HG03039 (cell line): ENCODE measurements around the gene NCAPG2.

ENCODE experiments used
- ATAC-seq: cut with Tn5 transposase; IDR thresholded peaks from one replicate; pipeline ENCODE4 v1.9.1; 2021; ENCODE audit warnings: mild to moderate bottlenecking, moderate library complexity; ENCODE audit not compliant: unreplicated experiment

NCAPG2 gene

GRCh38 chr7:158704524-158705233 is at the start of gene NCAPG2:
TSS of gene NCAPG2 (minus strand) at chr7:158704804. CDS start at chr7:158701899, 2,905 bp downstream.
- ATAC-seq = peak; percentile 97

DNA sequence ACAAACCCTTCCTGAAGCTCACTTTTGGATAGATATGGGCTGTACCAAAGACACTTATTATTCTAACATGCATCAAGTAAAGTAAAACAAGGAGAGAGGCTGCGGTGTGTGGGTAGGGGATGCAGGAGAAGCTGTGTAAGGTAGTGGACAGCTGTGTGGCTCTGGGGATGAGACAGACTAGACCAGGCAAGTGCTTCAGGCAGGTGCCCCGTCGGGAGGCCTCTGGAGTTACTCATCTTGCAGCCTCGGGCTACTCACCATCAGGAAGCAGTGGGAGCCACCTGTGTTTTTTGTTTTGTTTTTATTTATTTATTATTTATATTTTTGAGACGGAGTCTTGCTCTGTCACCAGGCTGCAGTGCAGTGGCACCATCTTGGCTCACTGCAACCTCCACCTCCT is 49.3 kb upstream of the NCAPG2 start:
- no peak for ATAC-seq

- ATAC-seq = no peak
Observed at GRCh38 chr7:158751751-158752150, 47.1 kb upstream of the NCAPG2 start.

GRCh38 chr7:158751199-158751598 is 46.6 kb upstream of the NCAPG2 start:
- ATAC-seq = no peak

DNA sequence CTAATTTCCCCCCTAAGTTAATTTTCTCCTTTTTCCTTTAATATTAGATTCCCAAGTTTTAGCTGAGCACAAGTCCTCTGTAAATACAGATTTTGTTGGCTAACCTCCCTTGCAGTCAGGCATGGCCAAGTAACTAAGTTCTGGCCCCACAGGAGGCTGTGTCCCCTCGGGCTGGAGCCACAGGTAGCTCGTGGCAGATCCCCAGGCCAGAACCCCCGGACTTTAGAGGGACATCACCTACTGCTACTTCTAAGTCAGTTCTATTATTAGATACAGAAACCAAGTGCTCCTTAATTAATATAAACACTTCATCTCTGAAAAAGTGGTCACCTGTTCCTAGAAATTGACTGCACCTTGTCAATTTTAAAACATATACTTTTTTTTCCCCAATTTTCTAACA is 46.1 kb upstream of the NCAPG2 start:
- no peak for ATAC-seq

GRCh38 chr7:158749396-158749795 is 44.8 kb upstream of the NCAPG2 start:
- no peak for ATAC-seq

GRCh38 chr7:158748335-158748734 is 43.7 kb upstream of the NCAPG2 start:
- ATAC-seq = no peak

GRCh38 chr7:158747408-158747807 is 42.8 kb upstream of the NCAPG2 start:
- no peak for ATAC-seq

GRCh38 chr7:158746957-158747356 is 42.4 kb upstream of the NCAPG2 start:
- no peak for ATAC-seq

GRCh38 chr7:158745057-158745715 is 40.6 kb upstream of the NCAPG2 start:
- no peak for ATAC-seq

DNA sequence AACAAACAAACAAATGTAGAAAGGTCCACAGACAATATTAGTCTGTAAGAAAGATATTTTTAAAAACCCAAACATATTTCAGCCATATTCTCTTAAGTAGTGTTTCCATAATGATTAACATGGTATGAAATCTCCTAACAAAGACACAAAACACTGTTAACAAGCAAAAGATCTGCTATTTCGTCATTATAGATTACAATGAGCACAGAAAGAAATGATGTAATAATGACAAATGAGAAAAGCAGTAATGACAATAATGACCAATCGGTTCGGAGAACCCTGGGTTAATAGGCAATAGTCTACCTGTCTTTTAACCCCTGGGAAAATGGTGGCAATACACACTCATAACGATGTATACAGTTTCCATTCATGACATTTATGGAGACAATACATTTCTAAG is 39.5 kb upstream of the NCAPG2 start:
- no peak for ATAC-seq

GRCh38 chr7:158743219-158743618 is 38.6 kb upstream of the NCAPG2 start:
- ATAC-seq = no peak

GRCh38 chr7:158742065-158742821 is 37.6 kb upstream of the NCAPG2 start:
- ATAC-seq = no peak

DNA sequence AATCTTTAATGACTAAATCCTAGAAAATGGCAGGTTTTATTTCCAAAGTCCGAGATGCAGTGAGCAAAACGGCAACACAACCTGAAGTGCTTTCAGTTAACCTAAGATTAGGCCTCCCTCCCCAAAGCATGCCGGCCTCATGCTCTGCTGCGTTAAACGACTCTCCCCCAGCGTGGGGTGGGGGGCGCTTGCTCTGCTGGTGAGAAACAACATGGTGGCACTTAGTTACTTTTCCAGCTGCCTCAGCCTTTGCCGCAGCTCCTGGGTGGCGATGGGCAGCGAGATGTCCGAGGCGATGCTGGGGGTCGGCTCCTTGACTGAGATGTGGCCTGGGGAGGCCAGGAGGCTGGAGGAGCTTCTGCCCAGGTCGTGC is 36.7 kb upstream of the NCAPG2 start:
- ATAC-seq = no peak

- ATAC-seq = no peak
Observed at GRCh38 chr7:158740657-158741293, 36.2 kb upstream of the NCAPG2 start.

DNA sequence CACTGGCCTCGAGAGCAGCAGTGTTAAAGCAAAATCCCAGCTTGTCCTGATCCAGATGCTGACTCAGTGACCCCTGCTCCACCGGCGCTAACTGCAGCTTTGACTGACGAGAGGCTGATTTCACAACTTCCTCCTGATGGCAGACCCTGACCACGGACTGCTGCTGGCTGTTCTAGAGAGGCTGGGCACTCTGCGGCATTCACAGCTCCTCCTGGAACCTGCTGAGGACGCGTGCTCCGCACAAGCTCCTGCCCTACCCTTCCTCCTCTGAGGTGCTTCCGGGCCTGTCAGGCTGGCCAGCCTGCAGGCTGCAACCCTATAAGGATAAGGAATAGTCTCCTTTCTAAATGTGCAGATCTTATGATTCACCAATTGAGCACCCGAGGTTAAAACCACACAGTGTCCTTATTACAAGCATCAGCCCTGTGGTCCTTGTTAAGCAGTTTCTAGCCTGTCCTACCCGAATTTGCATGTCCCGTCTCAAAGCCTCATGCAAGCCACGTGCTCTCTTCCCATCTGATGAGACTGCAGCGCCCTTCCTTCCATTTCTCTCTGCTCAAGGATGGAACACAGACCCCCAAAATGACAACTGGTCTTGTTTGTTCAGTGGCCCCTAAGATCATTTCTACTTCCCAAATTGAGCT is 35.5 kb upstream of the NCAPG2 start:
- no peak for ATAC-seq

DNA sequence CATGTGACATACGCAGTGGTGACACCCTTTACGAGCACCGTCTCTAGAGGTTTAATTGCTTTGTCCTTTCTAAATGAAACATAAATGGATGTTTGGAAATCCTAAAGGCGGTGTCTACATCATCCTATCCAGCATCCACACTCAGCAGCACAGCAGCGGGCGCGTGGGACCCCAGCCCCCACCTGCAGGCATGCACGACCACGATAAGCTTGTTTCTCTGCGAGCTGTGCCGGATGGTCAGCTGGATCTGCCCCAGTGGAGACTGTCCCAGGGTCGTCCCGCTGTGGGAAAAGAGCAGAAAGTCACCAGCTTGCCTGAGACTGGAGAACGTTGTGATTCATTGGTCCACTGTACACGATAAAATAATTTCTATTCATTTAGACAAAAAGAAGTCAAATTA is 34.2 kb upstream of the NCAPG2 start:
- no peak for ATAC-seq

GRCh38 chr7:158737064-158737695 is 32.6 kb upstream of the NCAPG2 start:
- ATAC-seq = no peak

GRCh38 chr7:158735935-158736334 is 31.3 kb upstream of the NCAPG2 start:
- no peak for ATAC-seq

- no peak for ATAC-seq
Observed at GRCh38 chr7:158734861-158735260, 30.3 kb upstream of the NCAPG2 start.
